Measurements from ENCODE around the gene DNAJC10. TPM values are rescaled to one million over a fixed set of nuclear protein-coding genes. Genes with fewer than 3 reads are reported as not detected.
"Not testable (repeated sequence)": the region's sequence is repeated elsewhere in the genome, so short reads cannot be mapped to it uniquely, and the experiment has no call there.

Gene DNAJC10
- total RNA-seq, 1 donor from 2014 or later: 60.4 TPM

GRCh38 chr2:182718459-182718858 lies 2.4 kb downstream of the DNAJC10 start:
- intact Hi-C loops (cut with DNase I): no loop called here
- DNase-seq: no peak

GRCh38 chr2:182719116-182719515 lies 3.1 kb downstream of the DNAJC10 start:
- DNase-seq; ATAC-seq (ENCODE audit: poor library complexity); intact Hi-C loops (cut with DNase I): not testable (repeated sequence)

More at GRCh38 chr2:182718459-182718858, 2.4 kb downstream of the DNAJC10 start:
- ATAC-seq (ENCODE audit: poor library complexity): no peak

GRCh38 chr2:182724656-182725055 lies 8.6 kb downstream of the DNAJC10 start:
- intact Hi-C loops (cut with DNase I): no loop called here
- no peak for DNase-seq
- no peak for ATAC-seq (ENCODE audit: poor library complexity)

- DNase-seq (no peak), ATAC-seq (ENCODE audit: poor library complexity) (no peak)
- intact Hi-C loops (cut with DNase I): no loop called here
These were observed 10.4 kb downstream of the DNAJC10 start for GRCh38 chr2:182726473-182726872.

- DNase-seq (no peak), ATAC-seq (ENCODE audit: poor library complexity) (no peak)
- intact Hi-C loops (cut with DNase I): no loop called here
These were observed 12.0 kb downstream of the DNAJC10 start for GRCh38 chr2:182728014-182728413.

- intact Hi-C loops (cut with DNase I): no loop called here
- DNase-seq (no peak), ATAC-seq (ENCODE audit: poor library complexity) (no peak)
These were observed 13.8 kb downstream of the DNAJC10 start for GRCh38 chr2:182729710-182730339.

- intact Hi-C loops (cut with DNase I): no loop called here
- DNase-seq: no peak
These were observed 14.4 kb downstream of the DNAJC10 start for GRCh38 chr2:182730486-182730885.

GRCh38 chr2:182732736-182733135 lies 16.7 kb downstream of the DNAJC10 start:
- no peak for DNase-seq
- intact Hi-C loops (cut with DNase I): no loop called here
- ATAC-seq (ENCODE audit: poor library complexity): no peak

More at GRCh38 chr2:182730486-182730885, 14.4 kb downstream of the DNAJC10 start:
- no peak for ATAC-seq (ENCODE audit: poor library complexity)

GRCh38 chr2:182733572-182733971 lies 17.5 kb downstream of the DNAJC10 start:
- intact Hi-C loops (cut with DNase I): no loop called here
- no peak for DNase-seq
- ATAC-seq (ENCODE audit: poor library complexity): no peak

- ATAC-seq (ENCODE audit: poor library complexity); intact Hi-C loops (cut with DNase I); DNase-seq: not testable (repeated sequence)
These were observed 20.8 kb downstream of the DNAJC10 start for GRCh38 chr2:182736856-182737255.

GRCh38 chr2:182740701-182741100 lies 24.6 kb downstream of the DNAJC10 start:
- intact Hi-C loops (cut with DNase I): no loop called here
- ATAC-seq (ENCODE audit: poor library complexity) (no peak), DNase-seq (no peak)

- intact Hi-C loops (cut with DNase I): no loop called here
- no peak for DNase-seq
- no peak for ATAC-seq (ENCODE audit: poor library complexity)
These were observed 25.6 kb downstream of the DNAJC10 start for GRCh38 chr2:182741620-182742019.

- intact Hi-C loops (cut with DNase I): no loop called here
- DNase-seq (no peak), ATAC-seq (ENCODE audit: poor library complexity) (no peak)
These were observed 28.4 kb downstream of the DNAJC10 start for GRCh38 chr2:182744490-182744889.

GRCh38 chr2:182745061-182745460 lies 29.0 kb downstream of the DNAJC10 start:
- intact Hi-C loops (cut with DNase I): no loop called here
- ATAC-seq (ENCODE audit: poor library complexity) (no peak), DNase-seq (no peak)

- intact Hi-C loops (cut with DNase I); DNase-seq; ATAC-seq (ENCODE audit: poor library complexity): not testable (repeated sequence)
These were observed 29.8 kb downstream of the DNAJC10 start for GRCh38 chr2:182745894-182746293.

- intact Hi-C loops (cut with DNase I): no loop called here
- DNase-seq: no peak
- ATAC-seq (ENCODE audit: poor library complexity): no peak
These were observed 38.2 kb downstream of the DNAJC10 start for GRCh38 chr2:182754231-182754630.

- ATAC-seq (ENCODE audit: poor library complexity): no peak
- intact Hi-C loops (cut with DNase I): no loop called here
These were observed 42.3 kb downstream of the DNAJC10 start for GRCh38 chr2:182758379-182758778.

GRCh38 chr2:182761903-182762302 lies 45.8 kb downstream of the DNAJC10 start:
- DNase-seq: no peak
- intact Hi-C loops (cut with DNase I): loop anchor here (5.0 kb wide), 1 partner anchor 220 kb away; no protein-coding TSS in a partner anchor

More at GRCh38 chr2:182758379-182758778, 42.3 kb downstream of the DNAJC10 start:
- no peak for DNase-seq

GRCh38 chr2:182763311-182763912 lies 47.4 kb downstream of the DNAJC10 start:
- peak; percentile 73 for ATAC-seq (ENCODE audit: poor library complexity)
- intact Hi-C loops (cut with DNase I): loop anchor here (5.0 kb wide), 1 partner anchor 219 kb away; no protein-coding TSS in a partner anchor
- DNase-seq: no peak

More at GRCh38 chr2:182761903-182762302, 45.8 kb downstream of the DNAJC10 start:
- ATAC-seq (ENCODE audit: poor library complexity): peak; percentile 60

- intact Hi-C loops (cut with DNase I): no loop called here
- DNase-seq (no peak), ATAC-seq (ENCODE audit: poor library complexity) (peak; percentile 40)
These were observed 50.6 kb downstream of the DNAJC10 start for GRCh38 chr2:182766626-182767025.
